ENCODE measurements around the gene C20orf141.
"Not testable (repeated sequence)": the region's sequence is repeated elsewhere in the genome, so short reads cannot be mapped to it uniquely, and the experiment has no call there.

Gene C20orf141

DNA sequence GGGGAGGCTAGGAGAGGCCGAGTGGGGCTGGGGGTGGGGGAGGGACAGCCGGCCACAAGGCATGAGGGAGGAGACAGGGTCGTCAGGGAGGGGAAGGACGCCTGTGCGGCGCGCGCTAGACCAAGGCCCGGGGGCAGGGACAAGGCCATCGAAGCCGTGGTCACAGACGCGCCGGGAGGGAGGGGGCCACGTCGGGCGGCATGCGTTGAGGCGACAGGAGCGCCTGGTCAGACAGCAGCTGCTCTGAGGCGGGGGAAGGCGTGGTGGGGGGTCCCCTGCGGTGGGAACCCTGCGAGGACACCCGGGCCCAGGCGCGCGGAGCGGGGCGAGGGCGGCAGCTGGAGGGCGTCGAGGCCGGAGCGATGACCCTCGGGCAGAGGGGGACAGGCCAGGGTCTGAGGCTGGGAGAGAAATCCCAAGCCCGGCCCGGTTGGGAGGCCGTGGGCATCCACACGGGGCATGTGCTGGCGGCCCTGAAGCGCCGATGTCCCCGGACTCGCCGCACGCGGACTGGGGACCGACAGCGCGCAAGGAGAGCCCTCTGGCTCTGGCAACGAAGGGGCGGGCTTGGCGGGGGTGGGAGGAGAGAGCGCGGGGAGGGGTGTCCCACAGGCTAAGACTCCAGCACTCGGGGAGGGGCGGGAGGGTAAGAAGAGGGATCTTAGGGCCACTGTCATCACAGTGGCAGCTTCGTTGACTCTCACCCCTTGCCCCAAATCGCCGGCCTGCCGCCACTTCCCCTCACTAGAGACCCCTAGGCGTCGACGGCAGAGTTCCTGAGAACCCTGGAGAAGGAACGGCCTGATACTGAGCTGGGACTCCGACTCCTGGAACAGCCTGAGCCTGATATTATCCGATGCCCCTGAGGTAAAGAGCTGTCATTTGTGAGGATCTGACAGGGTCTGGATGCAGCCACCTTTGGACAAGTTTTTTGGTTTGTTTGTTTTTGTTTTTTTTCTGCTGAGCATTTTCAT lies 6.4 kb downstream of the C20orf141 start:
- no peaks in the 10 kb centered on the region for H3K36me3 ChIP-seq (ENCODE audit: control insufficient read depth, insufficient read depth, low read length)
- TF ChIP-seq, protein P1, sequence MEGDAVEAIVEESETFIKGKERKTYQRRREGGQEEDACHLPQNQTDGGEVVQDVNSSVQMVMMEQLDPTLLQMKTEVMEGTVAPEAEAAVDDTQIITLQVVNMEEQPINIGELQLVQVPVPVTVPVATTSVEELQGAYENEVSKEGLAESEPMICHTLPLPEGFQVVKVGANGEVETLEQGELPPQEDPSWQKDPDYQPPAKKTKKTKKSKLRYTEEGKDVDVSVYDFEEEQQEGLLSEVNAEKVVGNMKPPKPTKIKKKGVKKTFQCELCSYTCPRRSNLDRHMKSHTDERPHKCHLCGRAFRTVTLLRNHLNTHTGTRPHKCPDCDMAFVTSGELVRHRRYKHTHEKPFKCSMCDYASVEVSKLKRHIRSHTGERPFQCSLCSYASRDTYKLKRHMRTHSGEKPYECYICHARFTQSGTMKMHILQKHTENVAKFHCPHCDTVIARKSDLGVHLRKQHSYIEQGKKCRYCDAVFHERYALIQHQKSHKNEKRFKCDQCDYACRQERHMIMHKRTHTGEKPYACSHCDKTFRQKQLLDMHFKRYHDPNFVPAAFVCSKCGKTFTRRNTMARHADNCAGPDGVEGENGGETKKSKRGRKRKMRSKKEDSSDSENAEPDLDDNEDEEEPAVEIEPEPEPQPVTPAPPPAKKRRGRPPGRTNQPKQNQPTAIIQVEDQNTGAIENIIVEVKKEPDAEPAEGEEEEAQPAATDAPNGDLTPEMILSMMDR (IDR thresholded peaks at IDR 0.05; ENCODE audit: insufficient read depth, low read length, poor library complexity, severe bottlenecking): no peak
- H3K27me3 ChIP-seq (replicated peaks; ENCODE audit: control insufficient read depth, insufficient read depth, low read length): no peaks in the 10 kb centered on the region
- H3K4me3 ChIP-seq (replicated peaks; ENCODE audit: low read depth, low read length): no peak overlapping the region
- no peak for DNase-seq (ENCODE audit: extremely low read depth, insufficient read length)

DNA sequence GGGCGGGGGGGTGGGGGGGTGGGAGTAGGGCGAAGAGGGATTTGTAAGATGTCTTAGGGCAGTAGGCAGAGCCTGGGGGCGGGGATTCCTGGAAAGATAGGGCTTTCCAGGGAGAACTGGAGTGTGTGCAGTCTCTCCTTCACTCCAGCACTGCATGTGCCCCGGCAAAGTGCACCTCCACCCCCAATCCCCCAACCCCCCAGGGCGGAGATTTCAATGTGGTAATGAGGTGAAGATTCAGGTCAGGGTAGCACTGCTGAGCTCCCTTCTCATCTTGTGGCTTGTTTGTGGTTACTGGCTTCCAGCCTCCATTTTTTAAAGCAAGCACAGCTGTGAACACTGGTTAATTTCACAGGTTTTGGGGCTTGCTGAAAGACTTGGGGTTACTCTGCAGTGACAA lies 7.3 kb downstream of the C20orf141 start:
- Histone ChIP-seq H3K27me3 (replicated peaks; ENCODE audit: control insufficient read depth, insufficient read depth, low read length) (no peaks in the 10 kb centered on the region), H3K36me3 (ENCODE audit: control insufficient read depth, insufficient read depth, low read length) (no peaks in the 10 kb centered on the region), H3K4me3 (replicated peaks; ENCODE audit: low read depth, low read length) (no peak overlapping the region)
- TF ChIP-seq, protein P1 (IDR thresholded peaks at IDR 0.05; ENCODE audit: insufficient read depth, low read length, poor library complexity, severe bottlenecking): no peak
- DNase-seq (ENCODE audit: extremely low read depth, insufficient read length): no peak

DNA sequence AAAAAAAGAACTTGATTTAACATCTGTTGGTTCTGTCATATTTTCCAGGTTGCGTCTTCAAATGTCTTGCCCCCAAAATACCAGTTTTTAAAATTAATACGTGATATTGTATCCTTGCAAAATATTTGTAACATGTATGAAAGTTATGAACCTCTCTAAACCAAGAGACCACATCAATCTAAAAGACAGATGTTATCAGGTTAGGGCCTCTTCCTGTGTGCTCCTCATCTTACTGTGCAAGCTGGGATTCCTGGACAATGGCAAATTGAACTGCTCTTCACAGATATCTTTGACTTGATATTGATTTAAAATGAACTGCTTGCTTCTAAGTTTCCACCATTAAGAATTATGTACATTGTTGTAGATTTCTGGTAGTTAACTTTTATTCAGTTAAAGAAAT lies 11.0 kb downstream of the C20orf141 start:
- no peak for DNase-seq (ENCODE audit: extremely low read depth, insufficient read length)
- Histone ChIP-seq H3K27me3 (replicated peaks; ENCODE audit: control insufficient read depth, insufficient read depth, low read length) (no peaks in the 10 kb centered on the region), H3K36me3 (ENCODE audit: control insufficient read depth, insufficient read depth, low read length) (no peaks in the 10 kb centered on the region), H3K4me3 (replicated peaks; ENCODE audit: low read depth, low read length) (no peak overlapping the region)
- TF ChIP-seq, protein P1 (IDR thresholded peaks at IDR 0.05; ENCODE audit: insufficient read depth, low read length, poor library complexity, severe bottlenecking): no peak

DNA sequence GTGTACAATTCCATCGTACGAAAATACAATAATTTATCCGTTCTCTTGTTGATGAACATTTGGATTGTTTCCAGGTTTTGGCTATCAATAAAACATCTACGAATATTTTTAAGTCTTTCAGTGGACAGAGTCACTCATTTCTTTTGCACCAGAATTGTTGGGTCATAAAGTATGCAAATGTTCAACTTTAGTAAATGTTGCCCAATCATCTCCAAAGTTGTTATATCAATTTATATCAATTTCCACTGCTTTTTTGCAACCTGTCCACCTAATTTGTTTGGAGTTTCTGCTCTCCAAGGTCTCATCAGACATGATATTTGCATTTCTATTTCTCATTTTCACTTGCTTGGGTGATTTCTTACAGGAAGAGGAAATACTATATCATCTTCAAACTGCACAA lies 11.9 kb downstream of the C20orf141 start:
- H3K27me3 ChIP-seq (replicated peaks; ENCODE audit: control insufficient read depth, insufficient read depth, low read length): no peaks in the 10 kb centered on the region
- no peaks in the 10 kb centered on the region for H3K36me3 ChIP-seq (ENCODE audit: control insufficient read depth, insufficient read depth, low read length)
- DNase-seq (ENCODE audit: extremely low read depth, insufficient read length): no peak
- no peak overlapping the region for H3K4me3 ChIP-seq (replicated peaks; ENCODE audit: low read depth, low read length)
- TF ChIP-seq, protein P1 (IDR thresholded peaks at IDR 0.05; ENCODE audit: insufficient read depth, low read length, poor library complexity, severe bottlenecking): no peak

DNA sequence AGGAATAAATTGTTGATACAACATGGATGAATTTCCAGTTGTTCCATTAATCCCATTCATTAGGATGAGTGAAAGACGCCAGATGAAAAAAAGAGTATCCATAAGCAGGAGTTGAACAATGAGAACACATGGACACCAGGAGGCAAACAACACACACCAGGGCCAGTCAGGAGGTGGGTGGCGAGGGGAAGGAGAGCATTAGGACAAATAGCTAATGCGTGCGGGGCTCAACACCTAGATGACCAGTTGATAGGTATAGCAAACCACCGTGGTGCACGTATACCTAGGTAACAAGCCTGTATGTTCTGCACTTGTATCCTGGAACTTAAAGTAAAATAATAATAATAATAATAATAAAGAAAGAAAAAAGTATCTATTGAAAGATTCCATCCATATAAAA lies 14.6 kb downstream of the C20orf141 start:
- TF ChIP-seq, protein P1 (IDR thresholded peaks at IDR 0.05; ENCODE audit: insufficient read depth, low read length, poor library complexity, severe bottlenecking): no peak
- no peak overlapping the region for H3K4me3 ChIP-seq (replicated peaks; ENCODE audit: low read depth, low read length)
- H3K36me3 ChIP-seq (ENCODE audit: control insufficient read depth, insufficient read depth, low read length): no peaks in the 10 kb centered on the region
- no peaks in the 10 kb centered on the region for H3K27me3 ChIP-seq (replicated peaks; ENCODE audit: control insufficient read depth, insufficient read depth, low read length)
- no peak for DNase-seq (ENCODE audit: extremely low read depth, insufficient read length)

DNA sequence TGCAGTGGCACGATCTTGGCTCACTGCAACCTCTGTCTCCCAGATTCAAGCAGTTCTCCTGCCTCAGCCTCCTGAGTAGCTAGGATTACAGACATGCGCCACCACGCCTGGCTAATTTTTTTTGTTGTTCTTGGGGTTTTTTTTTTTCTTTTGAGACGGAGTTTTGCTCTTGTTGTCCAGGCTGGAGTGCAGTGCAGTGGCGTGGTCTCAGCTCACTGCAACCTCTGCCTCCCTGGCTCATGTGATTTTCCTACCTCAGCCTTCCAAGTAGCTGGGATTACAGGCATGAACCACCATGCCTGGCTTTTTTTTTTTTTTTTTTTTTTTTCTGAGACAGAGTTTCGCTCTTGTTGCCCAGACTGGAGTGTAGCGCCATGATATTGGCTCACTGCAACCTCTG lies 16.4 kb downstream of the C20orf141 start:
- H3K36me3 ChIP-seq (ENCODE audit: control insufficient read depth, insufficient read depth, low read length); H3K4me3 ChIP-seq (replicated peaks; ENCODE audit: low read depth, low read length): not testable (repeated sequence)

More for the DNA sequence above, 16.4 kb downstream of the C20orf141 start:
- DNase-seq (ENCODE audit: extremely low read depth, insufficient read length); H3K27me3 ChIP-seq (replicated peaks; ENCODE audit: control insufficient read depth, insufficient read depth, low read length): not testable (repeated sequence)
